Measurements from ENCODE around the gene CAMTA1.

CAMTA1 gene

DNA sequence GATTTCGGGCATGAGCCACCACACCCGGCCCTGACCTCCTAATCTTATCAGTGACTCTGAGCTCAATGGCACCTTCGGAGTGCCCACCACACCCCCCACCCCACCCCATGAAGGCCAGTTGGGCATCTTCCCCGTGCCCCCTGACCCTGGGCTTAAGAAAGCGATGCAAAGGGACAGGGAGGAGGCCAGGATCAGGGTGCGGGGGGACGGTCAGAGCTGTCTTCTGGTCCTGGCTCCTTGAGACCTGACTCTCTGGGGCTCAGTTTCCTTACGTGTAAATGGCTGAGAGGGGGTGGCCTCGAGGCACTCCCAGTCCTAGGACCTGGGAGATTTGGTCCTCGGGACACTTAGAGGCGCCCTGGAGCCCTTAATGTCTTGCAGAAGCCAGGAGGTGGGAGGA lies 881.9 kb downstream of the CAMTA1 start:
- DNase-seq (ENCODE audit: low spot score), result no peak
- TF ChIP-seq, protein P1, sequence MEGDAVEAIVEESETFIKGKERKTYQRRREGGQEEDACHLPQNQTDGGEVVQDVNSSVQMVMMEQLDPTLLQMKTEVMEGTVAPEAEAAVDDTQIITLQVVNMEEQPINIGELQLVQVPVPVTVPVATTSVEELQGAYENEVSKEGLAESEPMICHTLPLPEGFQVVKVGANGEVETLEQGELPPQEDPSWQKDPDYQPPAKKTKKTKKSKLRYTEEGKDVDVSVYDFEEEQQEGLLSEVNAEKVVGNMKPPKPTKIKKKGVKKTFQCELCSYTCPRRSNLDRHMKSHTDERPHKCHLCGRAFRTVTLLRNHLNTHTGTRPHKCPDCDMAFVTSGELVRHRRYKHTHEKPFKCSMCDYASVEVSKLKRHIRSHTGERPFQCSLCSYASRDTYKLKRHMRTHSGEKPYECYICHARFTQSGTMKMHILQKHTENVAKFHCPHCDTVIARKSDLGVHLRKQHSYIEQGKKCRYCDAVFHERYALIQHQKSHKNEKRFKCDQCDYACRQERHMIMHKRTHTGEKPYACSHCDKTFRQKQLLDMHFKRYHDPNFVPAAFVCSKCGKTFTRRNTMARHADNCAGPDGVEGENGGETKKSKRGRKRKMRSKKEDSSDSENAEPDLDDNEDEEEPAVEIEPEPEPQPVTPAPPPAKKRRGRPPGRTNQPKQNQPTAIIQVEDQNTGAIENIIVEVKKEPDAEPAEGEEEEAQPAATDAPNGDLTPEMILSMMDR (IDR thresholded peaks at IDR 0.05; ENCODE audit: borderline replicate concordance, control extremely low read depth, extremely low read depth, insufficient read depth, missing control alignments), result no peak
- in situ Hi-C loops (cut with MboI; ENCODE audit: low sequenced_read_pairs, unreplicated experiment), result loop anchor here (10.0 kb wide), 1 partner anchor 238 kb away; no protein-coding TSS in a partner anchor

DNA sequence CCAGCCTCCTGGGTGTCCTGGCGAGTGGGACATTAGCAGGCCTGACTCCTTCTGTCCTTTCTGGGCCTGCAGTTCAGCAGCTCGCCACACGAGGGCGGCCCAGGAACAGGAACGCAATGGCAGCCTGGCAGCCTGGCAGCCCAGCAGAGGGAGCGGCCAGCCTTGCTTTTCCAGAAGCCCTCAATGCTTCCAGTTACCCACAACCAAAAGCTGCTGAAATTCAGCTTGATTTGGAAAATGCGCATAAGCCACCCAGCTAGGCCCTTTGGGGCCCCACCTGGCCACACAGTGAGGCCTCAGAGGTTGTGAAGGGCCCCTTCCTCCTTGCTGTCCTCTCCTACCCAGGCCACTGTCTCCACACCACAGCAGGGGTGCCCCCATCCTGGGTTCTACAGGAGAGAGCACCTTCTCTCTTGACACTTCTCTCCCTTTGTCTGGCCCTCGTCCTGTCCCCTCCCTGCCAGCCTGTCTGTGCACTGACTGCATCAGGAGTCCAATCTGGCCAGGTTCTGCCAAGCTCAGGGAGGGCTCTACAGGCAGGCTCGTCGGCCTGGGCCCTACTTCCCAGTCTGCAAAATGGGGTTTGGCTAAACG lies 882.5 kb downstream of the CAMTA1 start:
- in situ Hi-C loops (cut with MboI; ENCODE audit: low sequenced_read_pairs, unreplicated experiment), result loop anchor here (10.0 kb wide), 1 partner anchor 237 kb away; no protein-coding TSS in a partner anchor
- DNase-seq (ENCODE audit: low spot score), result peak; percentile 91
- TF ChIP-seq, protein P1 (IDR thresholded peaks at IDR 0.05; ENCODE audit: borderline replicate concordance, control extremely low read depth, extremely low read depth, insufficient read depth, missing control alignments), result peak; percentile 100

DNA sequence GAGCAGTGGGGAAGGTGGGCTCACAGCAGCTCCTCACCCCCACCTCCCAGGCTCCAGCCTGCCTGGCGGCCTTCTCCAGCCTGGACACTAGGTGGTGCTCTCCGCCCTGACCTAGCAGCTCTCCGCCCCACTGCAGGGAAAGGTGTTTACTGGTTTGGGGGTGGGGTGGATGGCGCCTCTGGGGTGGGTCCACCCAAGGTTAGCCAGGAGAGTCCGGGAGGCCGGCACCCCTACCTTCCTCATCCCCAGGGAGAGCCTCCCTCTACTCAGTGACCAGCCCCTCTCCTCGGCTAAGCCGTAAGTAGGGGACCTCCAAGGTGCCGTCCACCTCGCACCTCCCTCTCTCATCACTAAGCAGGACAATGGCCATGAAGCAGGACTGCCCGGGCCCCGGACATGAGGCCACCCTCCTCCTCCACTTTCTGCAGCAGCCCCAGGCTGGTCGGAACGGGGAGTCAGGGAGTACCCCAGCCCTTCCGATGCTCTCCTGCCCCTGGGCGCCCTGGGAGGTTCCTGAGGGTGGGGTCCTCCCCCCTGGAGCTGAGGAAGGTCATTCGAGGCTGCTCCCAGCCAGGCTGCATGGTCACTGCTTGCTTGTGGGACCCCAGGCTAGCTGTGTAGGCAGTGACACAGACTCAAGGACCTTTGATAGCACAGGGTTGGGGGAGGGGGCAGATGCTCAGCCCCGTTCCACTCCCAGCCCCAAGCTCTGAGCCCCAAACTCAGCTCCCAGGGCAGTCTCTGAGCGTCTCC lies 884.5 kb downstream of the CAMTA1 start:
- TF ChIP-seq, protein P1 (IDR thresholded peaks at IDR 0.05; ENCODE audit: borderline replicate concordance, control extremely low read depth, extremely low read depth, insufficient read depth, missing control alignments), result peak; percentile 91
- DNase-seq (ENCODE audit: low spot score), result peak; percentile 85
- in situ Hi-C loops (cut with MboI; ENCODE audit: low sequenced_read_pairs, unreplicated experiment), result loop anchor here (10.0 kb wide), 1 partner anchor 235 kb away; no protein-coding TSS in a partner anchor

DNA sequence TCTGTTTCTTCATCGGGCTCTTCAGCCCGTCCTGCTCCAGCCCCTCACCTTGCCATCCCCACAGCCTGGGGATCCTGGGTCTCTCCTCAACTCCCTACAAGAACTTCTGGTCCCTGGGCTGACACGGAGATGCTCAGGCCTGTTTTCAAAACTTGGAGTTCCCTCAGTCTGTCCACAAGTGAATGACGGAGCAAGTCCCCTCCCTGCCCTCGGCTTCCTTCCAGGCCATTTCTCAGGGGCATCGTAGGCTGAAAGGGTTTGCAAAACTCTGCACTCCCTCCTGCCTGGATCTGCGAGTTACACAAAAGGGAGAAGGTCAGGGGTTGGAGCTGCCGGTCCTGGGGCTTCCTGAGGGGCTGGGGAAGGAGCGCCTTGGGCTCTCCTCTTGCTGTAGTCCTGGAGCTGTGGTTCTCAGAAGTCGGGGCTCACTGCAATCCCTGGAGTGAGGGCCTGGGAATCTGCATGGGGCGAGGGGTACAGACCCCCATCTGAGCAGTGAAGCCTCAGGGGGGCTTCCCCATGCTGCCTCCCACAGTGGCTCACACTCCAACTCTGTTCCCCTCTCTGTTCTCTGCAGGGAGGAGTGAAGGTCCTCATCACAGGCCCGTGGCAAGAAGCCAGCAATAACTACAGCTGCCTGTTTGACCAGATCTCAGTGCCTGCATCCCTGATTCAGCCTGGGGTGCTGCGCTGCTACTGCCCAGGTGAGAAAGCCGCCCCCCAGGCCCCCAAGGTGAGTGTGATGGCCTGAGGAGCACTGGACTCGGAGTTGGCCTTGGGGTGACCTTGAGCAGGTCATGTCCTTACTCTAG lies 885.3 kb downstream of the CAMTA1 start:
- TF ChIP-seq, protein P1 (IDR thresholded peaks at IDR 0.05; ENCODE audit: borderline replicate concordance, control extremely low read depth, extremely low read depth, insufficient read depth, missing control alignments), result no peak
- in situ Hi-C loops (cut with MboI; ENCODE audit: low sequenced_read_pairs, unreplicated experiment), result no loop called here
- DNase-seq (ENCODE audit: low spot score), result no peak

DNA sequence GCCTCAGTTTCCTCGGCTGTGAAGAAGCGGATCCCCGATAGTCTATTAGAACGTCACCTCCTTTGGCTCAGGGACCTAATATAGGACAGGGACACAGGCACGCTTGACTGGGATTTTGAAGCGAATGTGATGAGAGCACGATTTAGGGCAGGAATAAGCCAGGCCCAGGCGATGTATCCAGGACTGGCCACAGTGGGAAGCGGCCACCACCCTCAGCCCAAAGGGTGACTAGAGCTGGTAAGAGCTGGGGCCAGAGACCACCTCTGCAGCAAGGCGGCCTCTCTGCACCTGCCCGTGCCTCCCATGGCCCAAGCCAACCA lies 885.9 kb downstream of the CAMTA1 start:
- in situ Hi-C loops (cut with MboI; ENCODE audit: low sequenced_read_pairs, unreplicated experiment), result no loop called here
- DNase-seq (ENCODE audit: low spot score), result no peak
- TF ChIP-seq, protein P1 (IDR thresholded peaks at IDR 0.05; ENCODE audit: borderline replicate concordance, control extremely low read depth, extremely low read depth, insufficient read depth, missing control alignments), result no peak

DNA sequence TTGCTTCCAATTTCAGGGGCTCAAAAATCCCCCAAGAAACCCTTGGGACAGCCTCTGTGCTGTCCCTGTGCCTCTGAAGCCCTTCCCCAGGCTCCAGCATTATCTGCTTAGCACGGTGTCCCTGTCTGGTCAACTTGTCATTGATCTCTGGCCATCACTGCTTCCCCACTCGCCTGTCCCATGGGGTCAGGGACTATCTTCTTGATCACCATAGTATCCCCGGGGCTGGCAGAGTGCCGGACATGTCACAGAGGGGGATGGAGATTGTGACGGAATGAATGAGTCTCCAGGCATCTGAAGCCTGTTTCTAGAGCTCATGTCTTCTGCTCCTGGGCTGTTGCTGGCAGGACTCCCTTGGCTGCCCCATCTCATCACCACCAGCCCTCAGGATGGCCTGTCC lies 886.4 kb downstream of the CAMTA1 start:
- DNase-seq (ENCODE audit: low spot score), result no peak
- in situ Hi-C loops (cut with MboI; ENCODE audit: low sequenced_read_pairs, unreplicated experiment), result no loop called here
- TF ChIP-seq, protein P1 (IDR thresholded peaks at IDR 0.05; ENCODE audit: borderline replicate concordance, control extremely low read depth, extremely low read depth, insufficient read depth, missing control alignments), result no peak
